ENCODE measurements around the gene TMX2.

- no peak for TF ChIP-seq TAF1 (IDR thresholded peaks at IDR 0.05; ENCODE audit: borderline replicate concordance, insufficient read depth, low read length)
- no peak for TF ChIP-seq REST (IDR thresholded peaks at IDR 0.05; ENCODE audit: insufficient read depth in 1 of 2, low read depth in 2 of 2, low read length in 2 of 2)
- no peak for TF ChIP-seq POLR2AphosphoS5 (IDR thresholded peaks at IDR 0.05; ENCODE audit: low read depth, low read length)
- TF ChIP-seq FOXP2 (optimal IDR thresholded peaks at IDR 0.05; ENCODE audit: borderline replicate concordance, extremely low read depth, extremely low read length, insufficient read depth) = no peak
These were observed 50.0 kb downstream of the TMX2 start for GRCh38 chr11:57762235-57762861.
